RWPE1 (cell line): ENCODE results near the gene SLC44A4.
A peak's percentile ranks its signal among the peaks of the same experiment; 100 is the strongest.

Experiments used
- CTCF ChIA-PET: fragments of 350-600 bp; sonication (Branson Sonifier 250); formaldehyde crosslinking; extraction: SDS; loops from one replicate; lab custom pipeline; 2021; lab: Yijun Ruan, JAX
- POLR2A ChIA-PET: fragments of 400-600 bp; formaldehyde crosslinking; extraction: SDS; loops from one replicate; lab custom pipeline; 2020; ENCODE audit warnings: antibody characterized with exemption; ENCODE audit not compliant: low non-redundant PET; lab: Yijun Ruan, JAX
- DNase-seq: peaks from one replicate; pipeline ENCODE4 v3.0.0; 2012; ENCODE audit warnings: low spot score
- H3K27ac ChIP-seq: fragments of 450-650 bp; 2 replicates; pipeline ENCODE4 v1.5.1; 2017
- CTCF ChIP-seq: fragments of 450-650 bp; conservative IDR thresholded peaks from 2 replicates; pipeline ENCODE4 v1.5.1; 2017; ENCODE audit warnings: low read depth, mild to moderate bottlenecking

SLC44A4 gene

GRCh38 chr6:31815025-31815838 lies 63.6 kb downstream of the SLC44A4 start, which contains the start of the genes HSPA1A and HSPA1L:
TSS of gene HSPA1A (plus strand) at chr6:31815543. CDS start at chr6:31815757, 214 bp downstream.
TSS of gene HSPA1L (minus strand) at chr6:31815283. CDS start at chr6:31811972, 3,311 bp downstream.
- POLR2A ChIA-PET, result interaction anchor here (1.2 to 1.3 kb wide), 3 partner anchors 12 to 22 kb away, joined by 3 to 32 read pairs (median 5); partner anchors contain the start of gene HSPA1B
- H3K27ac ChIP-seq, result peak within 1 kb of the TSS; percentile 100
- peak; percentile 99 for DNase-seq
- CTCF ChIA-PET, result interaction anchor here (1.0 kb wide), 1 partner anchor 15 kb away, joined by 3 read pairs; no protein-coding TSS in a partner anchor
- no peak for TF ChIP-seq CTCF

- no peak for TF ChIP-seq CTCF
- ChIA-PET POLR2A (interaction anchor here (0.6 to 1.3 kb wide), 4 partner anchors 13 to 22 kb away, joined by 3 to 32 read pairs (median 4); partner anchors contain the start of gene HSPA1B), CTCF (no interaction called here)
- peak overlapping the region; percentile 100 for H3K27ac ChIP-seq
- DNase-seq, result peak; percentile 97
Measured at GRCh38 chr6:31814677-31815024, 64.1 kb downstream of the SLC44A4 start.

GRCh38 chr6:31813465-31813849 lies 65.3 kb downstream of the SLC44A4 start:
- no peak for TF ChIP-seq CTCF
- peak overlapping the region; percentile 100 for H3K27ac ChIP-seq
- DNase-seq, result no peak
- ChIA-PET POLR2A (no interaction called here), CTCF (interaction anchor here (0.8 kb wide), 1 partner anchor 17 kb away, joined by 5 read pairs; no protein-coding TSS in a partner anchor)
